ENCODE data around the gene RAB33B.

The RAB33B gene

DNA sequence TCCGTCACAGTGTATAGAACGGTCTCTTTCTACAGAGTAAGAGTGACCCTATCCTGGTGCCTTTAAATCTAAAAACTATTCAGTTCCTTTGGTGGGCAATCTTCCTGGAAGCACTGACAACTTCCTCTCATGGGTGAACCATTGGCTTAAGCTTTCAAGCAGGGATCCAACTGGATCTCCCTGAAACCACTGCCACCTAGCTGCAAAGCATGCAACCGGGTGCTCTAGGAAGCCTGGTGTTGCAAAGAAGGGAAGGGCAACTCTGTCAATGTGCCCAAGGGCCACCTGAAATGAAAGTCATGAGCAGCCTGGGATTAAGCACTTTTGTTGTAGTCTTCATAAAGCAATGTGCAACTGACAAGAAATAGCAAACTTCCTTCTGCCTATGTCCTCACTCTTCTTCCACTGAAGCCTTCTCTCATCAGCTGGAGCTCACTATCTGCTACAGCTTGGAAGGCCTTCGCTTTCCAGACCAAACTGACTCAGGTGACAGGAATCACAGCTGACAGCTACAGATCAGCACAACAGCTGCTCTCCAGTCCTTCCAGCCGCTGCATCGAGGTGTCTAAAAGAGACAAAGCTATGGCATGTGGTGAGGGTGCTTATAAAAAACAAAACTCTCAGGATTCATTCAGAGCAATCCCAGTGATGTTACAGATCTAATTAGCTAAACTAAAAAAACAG, 55.9 kb downstream of the RAB33B start:
- no peak for DNase-seq

- DNase-seq = no peak
Observed at GRCh38 chr4:139511320-139511719, 57.4 kb downstream of the RAB33B start.

- no peak for DNase-seq
Observed at GRCh38 chr4:139514382-139515059, 60.6 kb downstream of the RAB33B start.

- DNase-seq = no peak
Observed at GRCh38 chr4:139515531-139515958, 61.6 kb downstream of the RAB33B start.

GRCh38 chr4:139521754-139522401, 68.0 kb downstream of the RAB33B start:
- DNase-seq = no peak

- DNase-seq = no peak
Observed at GRCh38 chr4:139522457-139522856, 68.5 kb downstream of the RAB33B start.

DNA sequence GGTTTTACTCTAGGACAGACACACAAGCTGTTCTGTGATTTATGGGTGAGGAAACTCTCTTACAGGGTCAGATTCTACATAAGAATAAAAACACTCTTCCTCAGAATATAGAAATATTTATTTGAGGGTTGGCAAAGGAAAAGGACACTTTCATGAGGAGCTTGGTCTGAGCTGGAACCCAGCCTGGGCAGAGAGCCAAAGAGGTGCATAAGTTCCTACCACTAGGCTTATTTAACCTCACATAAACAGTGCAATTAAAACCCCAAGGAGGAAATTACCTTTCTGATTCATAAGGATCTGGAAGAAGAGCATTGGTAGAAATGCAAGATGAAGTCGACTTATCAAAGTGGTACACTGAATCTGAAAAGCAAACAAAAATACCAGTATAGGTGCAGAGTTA, 69.2 kb downstream of the RAB33B start:
- DNase-seq = no peak

- DNase-seq = no peak
Observed at GRCh38 chr4:139524062-139524631, 70.2 kb downstream of the RAB33B start.

DNA sequence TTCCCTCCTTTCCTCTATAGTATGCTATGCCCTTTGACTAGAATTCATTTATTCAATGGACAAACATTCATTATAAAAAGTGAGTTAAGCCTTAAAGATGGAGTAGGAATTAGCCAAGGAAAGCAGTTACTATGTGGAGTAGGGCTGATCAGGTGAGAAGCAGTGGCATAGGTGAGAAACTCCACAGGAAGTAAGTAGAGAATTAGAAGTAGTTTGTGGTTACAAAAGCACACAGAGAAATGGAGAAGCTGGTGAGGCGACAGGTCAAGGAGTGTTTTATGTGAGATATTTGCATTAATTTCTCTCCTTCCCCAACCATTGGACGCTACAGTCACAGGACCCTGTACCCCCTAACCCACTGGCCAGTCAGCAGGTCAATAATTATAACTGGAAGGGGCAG, 71.5 kb downstream of the RAB33B start:
- no peak for DNase-seq

Data from NK-92 treated with Interleukin-12 subunit alpha and Interleukin-12 subunit beta, amount 100 ng/mL, for 24 hours (cell line).